Muscle of back (tissue), 13 donors: ENCODE measurements around the gene EPHA6. TPM values are rescaled to one million over a fixed set of nuclear protein-coding genes. Genes with fewer than 3 reads are reported as not detected.
A peak's percentile ranks its signal among the peaks of the same experiment; 100 is the strongest.

Experiments used
- DNase-seq, 3 donors: peaks; one replicate each; pipeline versions ENCODE4 v3.0.0 to v3.0.0-alpha.2; 2013
- long read RNA-seq, 9 donors: transcript quantifications; one replicate each; lab custom pipeline, GENCODE V29; 2026
- polyA plus RNA-seq, 10 donors: library from polyadenylated mRNA; unstranded; fragments of 120-200 nt; gene quantifications; one replicate each; pipeline ENCODE4 v1.2.1, GENCODE V29; 2013; ENCODE audit not compliant: insufficient read length in 10 of 10

Gene EPHA6
- polyA plus RNA-seq = under 1 TPM in 9 of 10 donors, not detected in 1; 0.16 to 0.96 (median 0.35) TPM
- long read RNA-seq, donor 1 = 0 reads
- long read RNA-seq, donor 2 = 0 reads
- long read RNA-seq, donor 3 = 0 reads
- long read RNA-seq, donor 4 = 0 reads
- long read RNA-seq, donor 5 = 0 reads
- long read RNA-seq, donor 6 = 0 reads
- long read RNA-seq, donor 7 = 0 reads
- long read RNA-seq, donor 8 = 0 reads
- long read RNA-seq, donor 9 = 0 reads

GRCh38 chr3:96813820-96814650, at the start of gene EPHA6:
Gene EPHA6 (plus strand): TSS chr3:96814594.
- peak; percentile 27 to 86 (median 57) for DNase-seq

GRCh38 chr3:96776818-96777217, 37.6 kb upstream of the EPHA6 start:
- no peak for DNase-seq

- DNase-seq = no peak
Observed at GRCh38 chr3:96779810-96780209, 34.6 kb upstream of the EPHA6 start.

GRCh38 chr3:96796101-96796500, 18.3 kb upstream of the EPHA6 start:
- no peak for DNase-seq

GRCh38 chr3:96803870-96804269, 10.5 kb upstream of the EPHA6 start:
- no peak for DNase-seq

GRCh38 chr3:96806341-96806740, 8.1 kb upstream of the EPHA6 start:
- no peak for DNase-seq

- DNase-seq = peak; percentile 33 to 89 (median 67)
Observed at GRCh38 chr3:96813134-96813819, 1.1 kb upstream of the EPHA6 start.

- peak in 1 of 3 donors; percentile 50 for DNase-seq
Observed at GRCh38 chr3:96814651-96815567, 515 bp downstream of the EPHA6 start.

- no peak for DNase-seq
Observed at GRCh38 chr3:96831175-96831574, 16.8 kb downstream of the EPHA6 start.

- no peak for DNase-seq
Observed at GRCh38 chr3:96833301-96833700, 18.9 kb downstream of the EPHA6 start.

GRCh38 chr3:96836153-96836915, 21.9 kb downstream of the EPHA6 start:
- no peak for DNase-seq

- DNase-seq = peak; percentile 2 to 14 (median 5)
Observed at GRCh38 chr3:96843505-96844203, 29.3 kb downstream of the EPHA6 start.

- DNase-seq = no peak
Observed at GRCh38 chr3:96844204-96844514, 29.8 kb downstream of the EPHA6 start.

- DNase-seq = no peak
Observed at GRCh38 chr3:96852849-96853248, 38.5 kb downstream of the EPHA6 start.

- DNase-seq = no peak
Observed at GRCh38 chr3:96860882-96861281, 46.5 kb downstream of the EPHA6 start.

- DNase-seq = peak; percentile 24 to 52 (median 42)
Observed at GRCh38 chr3:96863129-96863740, 48.8 kb downstream of the EPHA6 start.

- DNase-seq = no peak
Observed at GRCh38 chr3:96865605-96866004, 51.2 kb downstream of the EPHA6 start.

GRCh38 chr3:96869316-96869715, 54.9 kb downstream of the EPHA6 start:
- DNase-seq = no peak

GRCh38 chr3:96877510-96877909, 63.1 kb downstream of the EPHA6 start:
- DNase-seq = no peak

GRCh38 chr3:96900031-96900430, 85.6 kb downstream of the EPHA6 start:
- DNase-seq = no peak
